ENCODE results near the gene LRIG2.

Gene LRIG2

DNA sequence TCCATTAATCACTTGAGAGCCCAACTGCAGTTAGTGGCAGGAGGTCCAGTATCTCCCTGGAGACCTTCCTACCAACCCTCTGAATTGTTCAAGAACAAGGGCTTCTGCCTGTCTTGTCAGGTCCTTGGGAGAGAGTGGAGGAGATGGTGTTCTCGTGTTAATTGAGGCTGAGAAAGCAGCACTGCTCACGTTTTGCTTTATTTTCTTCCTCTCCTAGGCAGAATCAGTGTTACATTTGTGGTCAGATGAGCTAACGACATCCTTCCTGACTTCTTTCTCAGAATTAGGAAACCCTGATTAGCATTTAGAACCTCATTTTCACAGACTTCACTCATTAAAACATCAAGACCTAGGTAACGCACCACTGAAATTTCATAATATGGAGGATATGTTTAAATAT, 26.4 kb upstream of the LRIG2 start:
- H3K36me3 ChIP-seq (ENCODE audit: insufficient read depth, low read length): no peaks in the 10 kb centered on the region
- TF ChIP-seq EZH2 (IDR thresholded peaks at IDR 0.05; ENCODE audit: borderline replicate concordance, low read depth, low read length, severe bottlenecking): no peak
- TF ChIP-seq, protein P1, sequence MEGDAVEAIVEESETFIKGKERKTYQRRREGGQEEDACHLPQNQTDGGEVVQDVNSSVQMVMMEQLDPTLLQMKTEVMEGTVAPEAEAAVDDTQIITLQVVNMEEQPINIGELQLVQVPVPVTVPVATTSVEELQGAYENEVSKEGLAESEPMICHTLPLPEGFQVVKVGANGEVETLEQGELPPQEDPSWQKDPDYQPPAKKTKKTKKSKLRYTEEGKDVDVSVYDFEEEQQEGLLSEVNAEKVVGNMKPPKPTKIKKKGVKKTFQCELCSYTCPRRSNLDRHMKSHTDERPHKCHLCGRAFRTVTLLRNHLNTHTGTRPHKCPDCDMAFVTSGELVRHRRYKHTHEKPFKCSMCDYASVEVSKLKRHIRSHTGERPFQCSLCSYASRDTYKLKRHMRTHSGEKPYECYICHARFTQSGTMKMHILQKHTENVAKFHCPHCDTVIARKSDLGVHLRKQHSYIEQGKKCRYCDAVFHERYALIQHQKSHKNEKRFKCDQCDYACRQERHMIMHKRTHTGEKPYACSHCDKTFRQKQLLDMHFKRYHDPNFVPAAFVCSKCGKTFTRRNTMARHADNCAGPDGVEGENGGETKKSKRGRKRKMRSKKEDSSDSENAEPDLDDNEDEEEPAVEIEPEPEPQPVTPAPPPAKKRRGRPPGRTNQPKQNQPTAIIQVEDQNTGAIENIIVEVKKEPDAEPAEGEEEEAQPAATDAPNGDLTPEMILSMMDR (IDR thresholded peaks at IDR 0.05; ENCODE audit: borderline replicate concordance, extremely low read depth, low read length, poor library complexity, severe bottlenecking): no peak
- peak overlapping the region; percentile 33 for H3K4me2 ChIP-seq (ENCODE audit: insufficient read depth, low read length)
- peak overlapping the region; percentile 46; the same call in 1 of the 2 replicates for H2AFZ ChIP-seq (ENCODE audit: low read depth, low read length)
- no peak overlapping the region; the same call in 1 of the 2 replicates for H3K9ac ChIP-seq (ENCODE audit: low read depth, low read length)
- no peaks in the 10 kb centered on the region for H3K9me3 ChIP-seq (ENCODE audit: insufficient read depth, low read length, severe bottlenecking)
- no peaks in the 10 kb centered on the region for H4K20me1 ChIP-seq (ENCODE audit: insufficient read depth, low read length)
- no peaks in the 10 kb centered on the region for H3K27me3 ChIP-seq (ENCODE audit: insufficient read depth, low read length, poor library complexity)
- peaks cover 48% of the 10 kb centered on the region for H3K4me1 ChIP-seq (ENCODE audit: insufficient read depth, low read length)
- H3K4me3 ChIP-seq (ENCODE audit: low read depth in 1 of 2, low read length in 2 of 2): no peak overlapping the region
- H3K79me2 ChIP-seq (ENCODE audit: insufficient read depth, low read length): no peaks in the 10 kb centered on the region
- H3K27ac ChIP-seq (ENCODE audit: low read length): peak overlapping the region; percentile 55; the same call in 1 of the 2 replicates
- ATAC-seq (ENCODE audit: insufficient read depth, low read depth): peak; percentile 97
- peak; percentile 71 for DNase-seq

DNA sequence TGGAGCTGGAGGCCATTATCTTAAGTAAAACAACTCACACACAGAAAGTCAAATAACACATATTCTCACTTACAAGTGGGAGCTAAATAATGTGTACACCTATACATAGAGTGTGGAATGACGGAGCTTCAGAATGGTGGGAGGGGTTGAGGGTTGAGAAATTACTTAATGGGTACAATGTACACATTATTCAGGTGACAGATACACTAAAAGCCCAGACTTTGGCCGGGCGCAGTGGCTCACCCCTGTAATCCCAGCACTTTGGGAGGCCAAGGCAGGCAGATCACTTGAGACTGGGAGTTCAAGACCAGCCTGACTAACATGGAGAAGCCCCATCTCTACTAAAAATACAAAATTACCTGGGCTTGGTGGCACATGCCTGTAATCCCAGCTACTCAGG, 24.9 kb upstream of the LRIG2 start:
- no peaks in the 10 kb centered on the region for H3K27me3 ChIP-seq (ENCODE audit: insufficient read depth, low read length, poor library complexity)
- H3K4me3 ChIP-seq (ENCODE audit: low read depth in 1 of 2, low read length in 2 of 2): no peak overlapping the region
- H4K20me1 ChIP-seq (ENCODE audit: insufficient read depth, low read length): no peaks in the 10 kb centered on the region
- TF ChIP-seq, protein P1 (IDR thresholded peaks at IDR 0.05; ENCODE audit: borderline replicate concordance, extremely low read depth, low read length, poor library complexity, severe bottlenecking): no peak
- TF ChIP-seq EZH2 (IDR thresholded peaks at IDR 0.05; ENCODE audit: borderline replicate concordance, low read depth, low read length, severe bottlenecking): no peak
- H3K9me3 ChIP-seq (ENCODE audit: insufficient read depth, low read length, severe bottlenecking): no peaks in the 10 kb centered on the region
- no peaks in the 10 kb centered on the region for H3K36me3 ChIP-seq (ENCODE audit: insufficient read depth, low read length)
- H3K79me2 ChIP-seq (ENCODE audit: insufficient read depth, low read length): no peaks in the 10 kb centered on the region
- H3K4me1 ChIP-seq (ENCODE audit: insufficient read depth, low read length): peaks cover 33% of the 10 kb centered on the region
- H2AFZ ChIP-seq (ENCODE audit: low read depth, low read length): no peak overlapping the region
- H3K4me2 ChIP-seq (ENCODE audit: insufficient read depth, low read length): no peak overlapping the region
- DNase-seq: no peak
- no peak overlapping the region for H3K27ac ChIP-seq (ENCODE audit: low read length)
- H3K9ac ChIP-seq (ENCODE audit: low read depth, low read length): no peak overlapping the region
- ATAC-seq (ENCODE audit: insufficient read depth, low read depth): no peak

DNA sequence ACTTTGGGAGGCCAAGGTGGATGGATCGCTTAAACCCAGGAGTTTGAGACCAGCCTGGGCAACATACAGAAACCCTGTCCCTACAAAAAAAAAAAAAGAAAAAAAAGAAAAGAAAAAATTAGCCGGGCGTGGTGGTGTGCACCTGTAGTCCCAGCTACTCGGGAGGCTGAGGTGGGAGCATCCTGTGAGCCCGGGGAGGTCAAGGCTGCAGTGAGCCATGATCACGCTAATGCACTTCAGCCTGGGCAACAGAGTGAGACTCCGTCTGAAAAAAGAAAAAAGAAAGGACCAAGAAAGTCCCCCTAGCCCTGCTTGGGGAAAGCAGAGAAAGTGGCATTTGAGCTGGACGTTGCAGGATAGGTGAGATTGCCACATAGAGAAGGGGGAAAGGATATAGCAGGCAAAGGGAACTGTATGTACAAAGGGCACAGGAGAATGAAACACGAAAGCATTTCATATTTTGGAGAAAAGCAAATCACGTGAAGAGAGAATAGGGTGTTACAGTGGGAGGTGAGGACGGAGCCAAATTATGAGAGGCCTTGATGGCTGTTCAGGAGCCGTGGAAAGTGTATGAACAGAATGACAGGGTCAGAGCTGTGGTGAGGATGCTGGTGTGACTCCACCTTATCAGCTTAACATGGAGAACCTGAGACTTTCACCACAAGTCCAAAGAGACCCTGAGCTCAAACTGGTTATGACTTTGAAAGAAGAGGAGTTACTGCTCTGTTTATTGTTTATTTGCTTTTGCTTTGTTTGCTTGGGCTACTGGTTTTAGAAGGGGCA, 19.5 kb upstream of the LRIG2 start:
- Histone ChIP-seq H3K27me3 (ENCODE audit: insufficient read depth, low read length, poor library complexity) (no peaks in the 10 kb centered on the region), H3K4me1 (ENCODE audit: insufficient read depth, low read length) (no peaks in the 10 kb centered on the region), H3K4me2 (ENCODE audit: insufficient read depth, low read length) (no peak overlapping the region), H4K20me1 (ENCODE audit: insufficient read depth, low read length) (no peaks in the 10 kb centered on the region), H3K27ac (ENCODE audit: low read length) (no peak overlapping the region), H3K9ac (ENCODE audit: low read depth, low read length) (no peak overlapping the region), H3K79me2 (ENCODE audit: insufficient read depth, low read length) (no peaks in the 10 kb centered on the region), H3K4me3 (ENCODE audit: low read depth in 1 of 2, low read length in 2 of 2) (no peak overlapping the region), H3K36me3 (ENCODE audit: insufficient read depth, low read length) (no peaks in the 10 kb centered on the region), H3K9me3 (ENCODE audit: insufficient read depth, low read length, severe bottlenecking) (no peaks in the 10 kb centered on the region), H2AFZ (ENCODE audit: low read depth, low read length) (no peak overlapping the region)
- ATAC-seq (ENCODE audit: insufficient read depth, low read depth): no peak
- no peak for DNase-seq
- TF ChIP-seq, protein P1 (IDR thresholded peaks at IDR 0.05; ENCODE audit: borderline replicate concordance, extremely low read depth, low read length, poor library complexity, severe bottlenecking): no peak
- TF ChIP-seq EZH2 (IDR thresholded peaks at IDR 0.05; ENCODE audit: borderline replicate concordance, low read depth, low read length, severe bottlenecking): no peak

All from DND-41 (cell line).